Neuronal stem cell (in vitro differentiated cells): ENCODE measurements around the gene HPCAL1.
"Not testable (repeated sequence)": the region's sequence is repeated elsewhere in the genome, so short reads cannot be mapped to it uniquely, and the experiment has no call there.

ENCODE experiments used
- DNase-seq: peaks from one replicate; pipeline ENCODE4 v3.0.0-alpha.2; 2013; ENCODE audit warnings: low spot score
- H2AFZ ChIP-seq: one replicate; pipeline ENCODE4 v1.6.1; 2013; ENCODE audit warnings: mild to moderate bottlenecking, low read length, inconsistent platforms
- H2AK5ac ChIP-seq: 2 replicates; pipeline ENCODE4 v1.6.1; 2013; ENCODE audit warnings: low read depth, mild to moderate bottlenecking, inconsistent platforms, low read length, moderate library complexity, mixed read lengths
- H2BK120ac ChIP-seq: 2 replicates; pipeline ENCODE4 v1.6.1; 2013; ENCODE audit warnings: low read depth, mild to moderate bottlenecking, inconsistent platforms, low read length, moderate library complexity, mixed read lengths
- H2BK12ac ChIP-seq: one replicate; pipeline ENCODE4 v1.6.1; 2013; ENCODE audit warnings: low read length, inconsistent platforms
- H2BK15ac ChIP-seq: 2 replicates; pipeline ENCODE4 v1.6.1; 2013; ENCODE audit warnings: mild to moderate bottlenecking, low read length, inconsistent platforms, mixed read lengths
- H2BK5ac ChIP-seq: one replicate; pipeline ENCODE4 v1.6.1; 2013; ENCODE audit warnings: inconsistent platforms, mild to moderate bottlenecking, low read length, moderate library complexity
- H3K14ac ChIP-seq: one replicate; pipeline ENCODE4 v1.6.1; 2013; ENCODE audit warnings: low read length, inconsistent platforms
- H3K18ac ChIP-seq: 2 replicates; pipeline ENCODE4 v1.6.1; 2013; ENCODE audit warnings: low read length, inconsistent platforms
- H3K23ac ChIP-seq: 2 replicates; pipeline ENCODE4 v1.6.1; 2013; ENCODE audit warnings: low read depth, mild to moderate bottlenecking, mixed read lengths, low read length, inconsistent platforms; ENCODE audit not compliant: poor library complexity
- H3K27ac ChIP-seq: replicated peaks from 3 replicates; pipeline ENCODE4 v1.5.1; 2013; ENCODE audit warnings: low read length, inconsistent platforms
- H3K27me3 ChIP-seq, 3 experiments: 2 replicates each; pipeline ENCODE4 v1.6.1; 2013; ENCODE audit warnings: low read length in 3 of 3, mild to moderate bottlenecking in 2 of 3, inconsistent platforms in 1 of 3, low read depth in 1 of 3, mixed read lengths in 1 of 3, moderate library complexity in 1 of 3; ENCODE audit not compliant: control insufficient read depth in 3 of 3, insufficient read depth in 3 of 3
- H3K36me3 ChIP-seq, 2 donors: replicated peaks in 1 of 2; 2 replicates each; pipeline ENCODE4 v1.6.1; 2013; ENCODE audit warnings: low read length in 2 of 2; ENCODE audit not compliant: control insufficient read depth in 2 of 2, insufficient read depth in 2 of 2
- H3K4ac ChIP-seq: 2 replicates; pipeline ENCODE4 v1.6.1; 2013; ENCODE audit warnings: inconsistent platforms, mild to moderate bottlenecking, low read length, moderate library complexity
- H3K4me1 ChIP-seq, 2 donors: 1 replicate in 1 of 2; 2 replicates in 1 of 2; pipeline ENCODE4 v1.6.1; 2013; ENCODE audit warnings: low read length in 2 of 2, low read depth in 1 of 2; ENCODE audit not compliant: control insufficient read depth in 2 of 2, insufficient read depth in 1 of 2
- H3K4me2 ChIP-seq: one replicate; pipeline ENCODE4 v1.6.1; 2013; ENCODE audit warnings: mild to moderate bottlenecking, low read length, inconsistent platforms; ENCODE audit not compliant: insufficient read depth, poor library complexity, severe bottlenecking
- H3K4me3 ChIP-seq, 2 donors: 2 replicates each; pipeline ENCODE4 v1.5.1; 2013; ENCODE audit warnings: low read length in 2 of 2, mild to moderate bottlenecking in 2 of 2, inconsistent platforms in 1 of 2, moderate library complexity in 1 of 2
- H3K79me1 ChIP-seq: one replicate; pipeline ENCODE4 v1.6.1; 2013; ENCODE audit warnings: low read depth, mild to moderate bottlenecking, inconsistent platforms, low read length, moderate library complexity
- H3K9ac ChIP-seq: one replicate; pipeline ENCODE4 v1.6.1; 2013; ENCODE audit warnings: mild to moderate bottlenecking, low read depth, low read length, inconsistent platforms; ENCODE audit not compliant: poor library complexity
- H3K9me3 ChIP-seq, 2 donors: replicated peaks in 1 of 2; 2 replicates each; pipeline versions ENCODE3 to v1.6.1; 2013; ENCODE audit warnings: low read length in 2 of 2, mild to moderate bottlenecking in 2 of 2, inconsistent platforms in 1 of 2, low read depth in 1 of 2, mixed read lengths in 1 of 2, moderate library complexity in 1 of 2; ENCODE audit not compliant: control insufficient read depth in 2 of 2, insufficient read depth in 1 of 2
- H4K8ac ChIP-seq: one replicate; pipeline ENCODE4 v1.6.1; 2013; ENCODE audit warnings: low read depth, mild to moderate bottlenecking, inconsistent platforms, low read length, moderate library complexity
- H4K91ac ChIP-seq: one replicate; pipeline ENCODE4 v1.6.1; 2013; ENCODE audit warnings: low read length, low read depth, mild to moderate bottlenecking, inconsistent platforms; ENCODE audit not compliant: poor library complexity
- WGBS, 2 donors: extraction: QIAGEN DNeasy Blood & Tissue Kit; methylation state at CpG; one replicate each; pipeline ENCODE4 v1.1.7; 2013; ENCODE audit warnings: missing lambda C conversion rate in 2 of 2, mixed read lengths in 1 of 2; ENCODE audit not compliant: insufficient read length in 2 of 2, insufficient replicate concordance in 1 of 2; ENCODE audit errors: extremely low coverage in 2 of 2; 5-methylcytosine and 5-hydroxymethylcytosine counted together

HPCAL1 gene

GRCh38 chr2:10263526-10263925 is 39.2 kb upstream of the HPCAL1 start:
- not testable (repeated sequence) for H2AK5ac ChIP-seq, H4K8ac ChIP-seq, H3K4me1 ChIP-seq, H3K23ac ChIP-seq, H3K4me3 ChIP-seq, H3K36me3 ChIP-seq, DNase-seq, H2BK120ac ChIP-seq, H3K9me3 ChIP-seq, H3K14ac ChIP-seq, H2BK5ac ChIP-seq, H3K18ac ChIP-seq, H3K79me1 ChIP-seq, H3K4ac ChIP-seq, H3K27ac ChIP-seq, H3K9ac ChIP-seq, H3K4me2 ChIP-seq, H2BK15ac ChIP-seq, H2AFZ ChIP-seq, H2BK12ac ChIP-seq, H4K91ac ChIP-seq
- WGBS, 2 donors: no CpG with 5 or more reads among the region's 5 CpGs
- H3K27me3 ChIP-seq: peaks cover 0 to 53% (median 0%) of the 10 kb centered on the region in 3 experiments

GRCh38 chr2:10264506-10265328 is 38.0 kb upstream of the HPCAL1 start:
- no peak overlapping the region for H2BK120ac ChIP-seq
- H3K36me3 ChIP-seq: no peaks in the 10 kb centered on the region
- H3K18ac ChIP-seq: no peak overlapping the region
- no CpG with 5 or more reads among the region's 26 CpGs for WGBS, 2 donors
- H3K4me2 ChIP-seq: no peak overlapping the region
- H3K9ac ChIP-seq: no peak overlapping the region
- no peak overlapping the region for H3K27ac ChIP-seq
- H3K4me1 ChIP-seq: peaks cover 0 to 2% of the 10 kb centered on the region in 2 donors
- H2AK5ac ChIP-seq: peak overlapping the region; percentile 78
- no peak overlapping the region for H4K8ac ChIP-seq
- H2BK15ac ChIP-seq: no peak overlapping the region
- no peaks in the 10 kb centered on the region for H3K9me3 ChIP-seq
- H3K4ac ChIP-seq: no peak overlapping the region
- H4K91ac ChIP-seq: no peak overlapping the region
- no peak overlapping the region for H2BK12ac ChIP-seq
- H2AFZ ChIP-seq: no peak overlapping the region
- no peak overlapping the region for H3K4me3 ChIP-seq
- H2BK5ac ChIP-seq: no peak overlapping the region
- peaks cover 0 to 44% (median 0%) of the 10 kb centered on the region in 3 experiments for H3K27me3 ChIP-seq
- peak overlapping the region; percentile 22 for H3K23ac ChIP-seq
- DNase-seq: no peak
- no peak overlapping the region for H3K14ac ChIP-seq
- H3K79me1 ChIP-seq: no peaks in the 10 kb centered on the region

GRCh38 chr2:10265329-10266132 is 37.2 kb upstream of the HPCAL1 start:
- WGBS, 2 donors: no CpG with 5 or more reads among the region's 18 CpGs
- H2BK5ac ChIP-seq: no peak overlapping the region
- H3K14ac ChIP-seq: no peak overlapping the region
- H3K23ac ChIP-seq: no peak overlapping the region
- H2BK120ac ChIP-seq: no peak overlapping the region
- H4K91ac ChIP-seq: no peak overlapping the region
- peaks cover 0 to 39% (median 0%) of the 10 kb centered on the region in 3 experiments for H3K27me3 ChIP-seq
- no peak overlapping the region for H3K9ac ChIP-seq
- no peaks in the 10 kb centered on the region for H3K9me3 ChIP-seq
- H3K27ac ChIP-seq: no peak overlapping the region
- no peak overlapping the region for H3K4me3 ChIP-seq
- H2BK12ac ChIP-seq: no peak overlapping the region
- H3K79me1 ChIP-seq: no peaks in the 10 kb centered on the region
- no peak overlapping the region for H3K4me2 ChIP-seq
- H2AK5ac ChIP-seq: peak overlapping the region; percentile 9
- H3K18ac ChIP-seq: no peak overlapping the region
- H2AFZ ChIP-seq: no peak overlapping the region
- H3K4me1 ChIP-seq: peaks cover 0 to 2% of the 10 kb centered on the region in 2 donors
- H4K8ac ChIP-seq: no peak overlapping the region
- no peak for DNase-seq
- no peak overlapping the region for H3K4ac ChIP-seq
- no peak overlapping the region for H2BK15ac ChIP-seq
- H3K36me3 ChIP-seq: no peaks in the 10 kb centered on the region

GRCh38 chr2:10266133-10266620 is 36.5 kb upstream of the HPCAL1 start:
- Histone ChIP-seq H3K27ac (no peak overlapping the region), H3K4me2 (no peak overlapping the region)

More at GRCh38 chr2:10266133-10266620, 36.5 kb upstream of the HPCAL1 start:
- H2BK12ac ChIP-seq: no peak overlapping the region
- no peak overlapping the region for H4K91ac ChIP-seq
- H3K4me1 ChIP-seq: peaks cover 0 to 2% of the 10 kb centered on the region in 2 donors
- H4K8ac ChIP-seq: no peak overlapping the region
- H3K79me1 ChIP-seq: no peaks in the 10 kb centered on the region
- no peak overlapping the region for H3K18ac ChIP-seq
- H2AFZ ChIP-seq: no peak overlapping the region
- H2AK5ac ChIP-seq: no peak overlapping the region
- H3K36me3 ChIP-seq: no peaks in the 10 kb centered on the region
- DNase-seq: no peak
- H3K27me3 ChIP-seq: peaks cover 0 to 39% (median 0%) of the 10 kb centered on the region in 3 experiments
- no peak overlapping the region for H2BK15ac ChIP-seq
- H3K4ac ChIP-seq: no peak overlapping the region
- H2BK5ac ChIP-seq: no peak overlapping the region
- H3K14ac ChIP-seq: no peak overlapping the region
- H2BK120ac ChIP-seq: no peak overlapping the region
- no peaks in the 10 kb centered on the region for H3K9me3 ChIP-seq
- H3K4me3 ChIP-seq: no peak overlapping the region
- no CpG with 5 or more reads among the region's 10 CpGs for WGBS, 2 donors
- H3K23ac ChIP-seq: no peak overlapping the region
- H3K9ac ChIP-seq: no peak overlapping the region
